Activated CD4-positive, alpha-beta T cell treated with anti-CD3 and anti-CD28 coated beads for 24 hours (primary cell): ENCODE data around the gene PEA15.

Experiments used
- DNase-seq, 2 donors: peaks; one replicate each; pipeline ENCODE4 v3.0.0-alpha.2; 2020; ENCODE audit warnings: low read depth in 2 of 2

Gene PEA15

DNA sequence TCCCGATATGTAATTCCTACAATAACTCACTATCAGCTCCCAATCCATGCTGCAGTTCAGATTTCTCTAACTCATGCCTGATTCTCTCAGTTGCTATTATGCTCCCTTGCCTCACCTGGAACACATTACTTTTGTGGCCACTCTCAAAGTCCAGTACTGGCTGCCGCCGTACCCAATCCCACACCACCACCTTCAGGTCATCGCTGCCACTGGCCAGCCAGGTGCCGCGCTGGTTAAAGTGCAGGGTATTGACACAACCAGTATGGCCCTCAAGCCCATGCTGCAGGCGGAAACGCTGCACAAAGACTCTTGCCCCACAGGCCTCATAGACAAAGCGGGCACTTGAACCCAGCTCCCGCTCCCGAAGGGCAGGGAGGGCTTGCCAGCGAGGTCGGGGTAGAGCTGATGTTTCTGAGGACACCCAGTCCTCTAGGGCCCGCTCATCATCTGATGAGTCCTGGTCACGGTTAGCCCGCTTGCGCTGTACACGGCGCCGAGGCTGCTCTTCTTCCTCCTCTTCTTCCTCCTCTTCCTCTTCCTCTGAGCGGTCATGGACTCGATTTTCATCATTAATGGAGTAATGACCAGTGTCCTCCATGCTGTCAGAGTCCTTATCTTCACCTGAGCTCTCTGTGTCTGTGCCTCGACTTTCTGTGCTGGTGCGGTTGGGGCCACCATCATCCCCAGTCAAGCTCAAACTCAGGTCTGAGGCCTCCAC lies 34.6 kb downstream of the PEA15 start:
- no peak for DNase-seq

GRCh38 chr1:160243767-160244166 lies 38.6 kb downstream of the PEA15 start:
- no peak for DNase-seq

DNA sequence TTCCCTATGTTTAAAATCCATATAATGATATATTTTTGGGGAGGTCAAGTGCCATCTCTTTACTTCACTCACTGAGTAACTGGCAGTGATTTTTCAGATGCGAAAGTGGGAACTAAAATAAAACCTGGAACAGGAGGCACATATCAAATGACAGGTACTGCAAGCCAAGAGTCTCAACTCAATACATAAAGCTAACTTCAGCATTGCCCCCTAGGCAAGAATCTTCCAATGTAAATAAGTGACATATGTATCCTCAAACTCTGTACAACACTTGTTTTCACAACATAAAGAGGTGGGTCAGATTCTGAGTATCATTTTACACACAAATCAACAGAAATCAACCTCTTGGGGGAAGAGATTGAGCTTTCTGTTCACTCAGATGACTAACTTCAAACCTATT lies 39.0 kb downstream of the PEA15 start:
- no peak for DNase-seq

DNA sequence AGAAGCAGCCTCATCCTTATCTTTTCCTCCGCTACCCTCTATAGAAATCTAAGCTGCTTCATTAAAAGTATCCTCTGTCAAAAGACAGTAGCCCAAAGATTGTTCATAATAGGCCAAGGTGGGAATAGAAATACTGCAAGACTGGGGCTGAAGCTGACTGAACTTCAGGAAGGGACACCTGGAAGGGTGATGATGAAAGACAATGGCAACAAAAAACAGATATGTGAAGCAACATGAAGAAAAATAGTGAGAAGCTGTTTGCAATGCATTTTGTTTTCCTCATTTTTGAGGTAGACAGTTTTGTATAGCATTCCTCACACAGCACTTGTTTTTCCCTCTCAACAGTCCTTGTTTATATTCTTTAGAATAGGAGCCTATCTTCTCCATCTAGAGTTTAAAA lies 40.2 kb downstream of the PEA15 start:
- no peak for DNase-seq

DNA sequence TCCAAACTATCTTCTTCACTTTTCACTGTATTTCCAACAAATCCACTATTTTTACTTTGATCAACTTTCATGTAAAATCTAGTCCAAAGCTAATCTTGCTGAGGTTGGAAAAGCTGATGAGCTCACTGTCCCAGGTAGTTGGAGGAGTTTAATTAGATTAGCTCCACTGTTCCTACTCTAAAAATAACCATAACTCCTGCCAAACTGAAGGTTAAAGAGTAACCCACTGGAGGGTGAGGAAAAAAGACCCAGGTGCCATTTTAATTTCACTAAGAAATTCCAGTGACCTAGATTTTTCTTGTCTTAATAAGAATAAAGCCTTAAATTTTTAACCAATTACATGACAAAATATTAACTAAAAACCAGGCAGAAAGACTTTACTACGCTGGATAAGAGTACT lies 41.9 kb downstream of the PEA15 start:
- DNase-seq, result no peak

DNA sequence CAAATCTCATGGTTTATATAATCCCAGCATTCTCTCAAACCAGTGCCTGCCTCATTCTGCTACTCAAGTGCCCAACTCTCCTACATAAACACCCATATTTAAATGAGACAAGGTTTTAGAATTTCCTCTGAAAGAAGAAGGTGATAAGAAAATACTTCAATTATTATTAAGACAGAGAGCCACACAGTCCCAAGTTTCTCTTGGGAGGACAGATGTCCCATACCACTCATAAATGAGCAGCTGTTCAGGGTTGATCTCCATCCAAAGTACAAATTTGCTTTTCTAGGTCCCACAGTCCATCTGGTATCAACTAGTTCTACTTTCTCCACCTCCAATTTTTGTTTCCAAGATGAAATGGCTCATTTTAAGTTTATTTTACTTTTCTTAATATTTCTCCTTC lies 45.8 kb downstream of the PEA15 start:
- no peak for DNase-seq

- DNase-seq, result peak; percentile 10 to 20
Measured at GRCh38 chr1:160251687-160252526, 46.7 kb downstream of the PEA15 start.

- DNase-seq, result no peak
Measured at GRCh38 chr1:160255781-160256300, 50.7 kb downstream of the PEA15 start.

- DNase-seq, result no peak
Measured at GRCh38 chr1:160256396-160257046, 51.3 kb downstream of the PEA15 start.

GRCh38 chr1:160257411-160258015 lies 52.3 kb downstream of the PEA15 start:
- no peak for DNase-seq

DNA sequence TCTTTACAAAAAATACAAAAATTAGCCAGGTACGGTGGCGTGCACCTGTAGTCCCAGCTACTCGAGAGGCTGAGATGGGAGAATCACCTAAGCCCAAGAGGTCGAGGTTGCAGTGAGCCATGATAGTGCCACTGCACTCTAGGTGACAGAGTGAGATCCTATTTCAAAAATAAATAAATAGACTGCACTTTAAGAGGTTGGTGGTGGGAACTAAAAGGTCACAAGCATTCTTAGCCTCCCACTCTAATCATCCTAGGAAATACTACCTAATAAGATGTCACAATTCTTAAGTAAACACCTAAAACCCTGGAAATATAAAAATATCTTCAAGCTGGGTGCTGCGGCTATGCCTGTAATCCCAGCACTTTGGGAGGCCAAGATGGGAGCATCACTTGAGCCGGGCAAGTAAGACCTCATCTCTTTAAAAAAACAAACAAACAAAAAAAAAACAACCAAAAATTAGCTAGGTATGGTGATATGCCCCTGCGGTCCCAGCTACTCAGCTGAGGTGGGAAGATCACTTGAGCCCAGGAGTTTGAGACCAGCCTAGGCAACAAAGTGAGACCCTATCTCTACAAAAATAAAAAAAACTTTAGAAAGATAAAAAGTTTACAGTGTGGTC lies 53.1 kb downstream of the PEA15 start:
- DNase-seq, result no peak

DNA sequence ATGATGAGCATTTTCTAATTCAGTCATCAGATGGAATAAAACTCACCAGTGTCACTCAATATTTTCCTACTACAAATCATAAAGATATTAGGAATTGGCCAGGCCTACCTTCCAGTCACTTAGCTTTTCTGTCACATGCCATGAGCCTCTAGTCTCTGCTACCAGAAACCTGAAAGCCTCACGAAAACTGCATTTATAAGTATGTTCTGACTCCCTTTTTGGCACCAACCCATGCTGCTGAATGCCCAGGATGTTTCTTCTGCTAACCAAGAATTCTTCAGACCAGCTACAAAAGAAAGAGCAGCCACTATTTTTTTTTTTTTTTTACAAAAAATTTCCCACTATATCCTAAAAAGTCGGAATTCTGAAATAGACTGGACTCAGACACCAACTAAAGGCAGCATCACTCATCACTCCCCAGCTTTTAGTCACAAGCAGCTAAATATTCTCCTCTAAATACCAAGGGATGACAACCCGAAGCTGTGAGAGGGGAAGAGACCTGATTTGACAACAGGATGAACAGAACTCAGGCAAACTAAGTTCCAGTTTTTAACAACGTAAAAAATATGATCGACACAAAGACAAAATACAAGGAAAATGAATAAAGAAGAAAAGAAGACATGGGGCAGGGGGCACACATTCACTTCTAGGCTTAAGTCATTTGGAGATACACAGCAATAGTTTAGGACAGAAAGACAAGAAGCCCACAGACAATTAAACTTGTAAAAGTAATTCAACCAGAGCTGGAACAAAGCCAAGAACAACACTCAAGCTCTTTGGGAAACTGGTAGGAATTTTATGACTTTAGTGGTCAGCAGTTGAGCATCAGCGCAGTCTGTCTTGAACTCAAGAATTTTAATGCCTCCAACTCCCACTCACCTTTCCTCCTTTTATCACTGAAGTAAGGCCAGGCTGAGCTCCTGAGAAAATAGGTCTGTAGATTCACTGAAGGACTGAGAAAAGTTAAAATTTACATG lies 55.5 kb downstream of the PEA15 start:
- no peak for DNase-seq

GRCh38 chr1:160261556-160261892 lies 56.3 kb downstream of the PEA15 start:
- DNase-seq, result peak; percentile 40 to 65

- peak; percentile 96 to 98 for DNase-seq
Measured at GRCh38 chr1:160261893-160262794, 57.0 kb downstream of the PEA15 start, which contains the start of gene DCAF8. TSS of gene DCAF8 (minus strand) at chr1:160262549. CDS start at chr1:160244008, 18,541 bp downstream.

- DNase-seq, result no peak
Measured at GRCh38 chr1:160264795-160265307, 59.7 kb downstream of the PEA15 start.
